Fibroblast of lung (primary cell): Measurements from ENCODE around the gene UGT1A3. TPM values are rescaled to one million over a fixed set of nuclear protein-coding genes. Genes with fewer than 3 reads are reported as not detected.

ENCODE experiments used
- DNase-seq, 2 donors: peaks; one replicate each; pipeline versions ENCODE4 v3.0.0 to v3.0.0-alpha.2; 2010; ENCODE audit warnings: low read depth in 2 of 2
- H2AFZ ChIP-seq: 2 replicates; pipeline ENCODE4 v1.5.1; 2012; ENCODE audit warnings: low read length, control low read depth, inconsistent platforms
- H3K27ac ChIP-seq: 2 replicates; pipeline ENCODE4 v1.5.1; 2011; ENCODE audit warnings: low read length, control low read depth; ENCODE audit not compliant: insufficient read depth
- H3K27me3 ChIP-seq: 2 replicates; pipeline ENCODE4 v1.5.1; 2011; ENCODE audit warnings: mild to moderate bottlenecking, low read length; ENCODE audit not compliant: control insufficient read depth, insufficient read depth
- H3K36me3 ChIP-seq: 2 replicates; pipeline ENCODE4 v1.5.1; 2011; ENCODE audit warnings: low read length; ENCODE audit not compliant: control insufficient read depth, insufficient read depth
- H3K4me1 ChIP-seq: 2 replicates; pipeline ENCODE4 v1.5.1; 2011; ENCODE audit warnings: low read length; ENCODE audit not compliant: control insufficient read depth, insufficient read depth; ENCODE audit errors: extremely low read depth
- H3K4me2 ChIP-seq: 2 replicates; pipeline ENCODE4 v1.5.1; 2011; ENCODE audit warnings: low read length, control low read depth; ENCODE audit not compliant: insufficient read depth; ENCODE audit errors: extremely low read depth
- H3K4me3 ChIP-seq, 4 experiments: fragments of 200-600 bp in 1 of 4; sonication (generic) in 1 of 4; replicated peaks in 1 of 4; 2 replicates each; pipeline ENCODE4 v1.5.1; 2011 to 2016; ENCODE audit warnings: low read length in 4 of 4, low read depth in 3 of 4, mild to moderate bottlenecking in 3 of 4, control low read depth in 2 of 4, inconsistent platforms in 1 of 4, mixed read lengths in 1 of 4; ENCODE audit not compliant: insufficient read depth in 1 of 4; ENCODE audit errors: control extremely low read depth in 1 of 4
- H3K79me2 ChIP-seq: 2 replicates; pipeline ENCODE4 v1.5.1; 2012; ENCODE audit warnings: mild to moderate bottlenecking, low read length, inconsistent platforms; ENCODE audit not compliant: control insufficient read depth, insufficient read depth
- H3K9ac ChIP-seq: 2 replicates; pipeline ENCODE4 v1.5.1; 2011; ENCODE audit warnings: mild to moderate bottlenecking, low read length, control low read depth; ENCODE audit not compliant: insufficient read depth
- H3K9me3 ChIP-seq: 2 replicates; pipeline ENCODE4 v1.5.1; 2012; ENCODE audit warnings: low read depth, low read length; ENCODE audit not compliant: control insufficient read depth, insufficient read depth
- H4K20me1 ChIP-seq: 2 replicates; pipeline ENCODE4 v1.5.1; 2011; ENCODE audit warnings: low read length; ENCODE audit not compliant: control insufficient read depth, insufficient read depth; ENCODE audit errors: extremely low read depth
- CTCF ChIP-seq, 2 donors: IDR thresholded peaks in 1 of 2; conservative IDR thresholded peaks in 1 of 2; 1 replicate in 1 of 2; 2 replicates in 1 of 2; pipeline ENCODE4 v1.5.1; 2011 to 2012; ENCODE audit warnings: low read length in 2 of 2, control low read depth in 1 of 2, inconsistent platforms in 1 of 2, low read depth in 1 of 2, mild to moderate bottlenecking in 1 of 2
- EZH2 ChIP-seq: IDR thresholded peaks from 2 replicates; pipeline ENCODE4 v1.5.1; 2012; ENCODE audit warnings: low read length, control low read depth, mild to moderate bottlenecking; ENCODE audit errors: missing control alignments
- polyA minus RNA-seq: library from RNA; depleted of rRNA, polyadenylated mRNA; stranded (reverse); fragments of >200 nt; gene quantifications from 2 replicates; pipeline ENCODE4 v1.2.3, GENCODE V29; 2011; ENCODE audit warnings: low replicate concordance
- polyA plus RNA-seq, 2 donors: library from polyadenylated mRNA; depleted of rRNA in 1 of 2; stranded (reverse) in 1 of 2; unstranded in 1 of 2; fragments of >200 nt; gene quantifications; 2 replicates each; pipeline ENCODE4 v1.2.1, GENCODE V29; 2011 to 2012; ENCODE audit warnings: missing spikeins in 1 of 2
- total RNA-seq: library from RNA; depleted of rRNA; stranded (reverse); fragments of >200 nt; gene quantifications from 2 replicates; pipeline ENCODE4 v1.2.1, GENCODE V29; 2014

UGT1A3 gene
- total RNA-seq (not detected in 2 replicates), polyA plus RNA-seq (not detected in 2 replicates), polyA minus RNA-seq (not detected in 2 replicates)
- polyA plus RNA-seq (2012): not detected in 2 replicates

DNA sequence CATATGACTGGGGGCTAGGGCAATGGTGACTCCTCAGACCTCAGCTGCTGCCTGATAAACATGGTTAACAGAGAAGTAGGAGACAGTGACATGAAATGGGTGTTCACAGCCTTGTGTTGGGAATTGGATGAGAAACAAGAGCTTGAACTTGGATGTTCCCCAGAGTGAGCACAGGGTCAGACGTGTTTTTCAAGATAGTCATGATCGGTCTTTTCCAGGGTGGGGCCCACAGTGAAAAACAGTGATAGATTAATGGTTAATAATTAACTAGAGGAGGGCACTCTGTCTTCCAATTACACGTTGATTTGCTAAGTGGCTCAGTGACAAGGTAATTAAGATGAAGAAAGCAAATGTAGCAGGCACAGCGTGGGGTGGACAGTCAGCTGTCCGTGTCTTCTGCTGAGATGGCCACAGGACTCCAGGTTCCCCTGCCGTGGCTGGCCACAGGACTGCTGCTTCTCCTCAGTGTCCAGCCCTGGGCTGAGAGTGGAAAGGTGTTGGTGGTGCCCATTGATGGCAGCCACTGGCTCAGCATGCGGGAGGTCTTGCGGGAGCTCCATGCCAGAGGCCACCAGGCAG is at the start of gene UGT1A3:
UGT1A3 (plus strand) TSS at position 320 of the 579 bp plus-strand sequence; CDS start at position 405, 85 bp downstream.
- no peaks in the 10 kb centered on the region for H4K20me1 ChIP-seq

DNA sequence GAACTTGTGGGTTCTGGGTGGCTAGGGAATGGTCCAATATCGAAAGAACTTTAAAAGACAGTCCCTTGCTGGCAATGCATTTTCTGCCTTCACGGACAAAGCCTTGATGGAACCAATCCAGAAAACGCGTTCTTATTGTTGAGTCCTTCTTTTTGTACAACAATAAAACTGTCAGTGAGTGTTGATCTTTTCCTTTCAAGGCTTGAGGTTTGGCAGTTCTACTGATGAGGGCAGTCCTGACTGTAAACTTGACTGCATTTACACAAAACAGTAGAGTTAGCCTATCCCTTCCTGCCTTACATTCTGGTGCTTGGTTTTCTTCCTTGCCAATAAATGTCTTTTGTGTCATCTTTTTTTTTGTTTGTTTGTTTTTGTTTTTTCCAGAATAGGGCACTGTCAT is 49.6 kb upstream of the UGT1A3 start:
- Histone ChIP-seq H3K27me3 (no peaks in the 10 kb centered on the region), H3K4me3 (no peak overlapping the region)

More for the DNA sequence above, at the start of gene UGT1A3:
- Histone ChIP-seq H3K9me3 (no peaks in the 10 kb centered on the region), H3K79me2 (no peaks in the 10 kb centered on the region), H3K4me2 (no peak within 1 kb of the TSS), H3K4me1 (no peaks in the 10 kb centered on the region), H3K4me3 (no peak within 1 kb of the TSS), H3K27me3 (no peaks in the 10 kb centered on the region), H3K27ac (no peak within 1 kb of the TSS), H3K9ac (no peak within 1 kb of the TSS), H3K36me3 (no peaks in the 10 kb centered on the region), H2AFZ (no peak within 1 kb of the TSS)
- TF ChIP-seq CTCF (conservative IDR thresholded peaks at IDR 0.05 in 1 of 2, IDR thresholded peaks at IDR 0.05 in 1 of 2; ENCODE audit: low read depth in 1 of 2, low read length in 2 of 2): no peak
- TF ChIP-seq EZH2: no peak
- no peak for DNase-seq

More for the DNA sequence above, 49.6 kb upstream of the UGT1A3 start:
- Histone ChIP-seq H3K4me1 (no peaks in the 10 kb centered on the region), H3K4me2 (no peak overlapping the region), H3K9ac (no peak overlapping the region), H4K20me1 (no peaks in the 10 kb centered on the region), H3K27ac (no peak overlapping the region), H3K36me3 (no peaks in the 10 kb centered on the region), H3K9me3 (no peaks in the 10 kb centered on the region), H3K79me2 (no peaks in the 10 kb centered on the region), H2AFZ (no peak overlapping the region)
- TF ChIP-seq EZH2 (no peak), CTCF (conservative IDR thresholded peaks at IDR 0.05 in 1 of 2, IDR thresholded peaks at IDR 0.05 in 1 of 2; ENCODE audit: low read depth in 1 of 2, low read length in 2 of 2) (no peak)
- DNase-seq: no peak
